Effector CD4-positive, alpha-beta T cell (primary cell): ENCODE data around the gene RBFOX2.
"Not testable (repeated sequence)": the region's sequence is repeated elsewhere in the genome, so short reads cannot be mapped to it uniquely, and the experiment has no call there.

Source experiments
- DNase-seq: peaks from one replicate; pipeline ENCODE4 v3.0.0-alpha.2; 2020

Gene RBFOX2

DNA sequence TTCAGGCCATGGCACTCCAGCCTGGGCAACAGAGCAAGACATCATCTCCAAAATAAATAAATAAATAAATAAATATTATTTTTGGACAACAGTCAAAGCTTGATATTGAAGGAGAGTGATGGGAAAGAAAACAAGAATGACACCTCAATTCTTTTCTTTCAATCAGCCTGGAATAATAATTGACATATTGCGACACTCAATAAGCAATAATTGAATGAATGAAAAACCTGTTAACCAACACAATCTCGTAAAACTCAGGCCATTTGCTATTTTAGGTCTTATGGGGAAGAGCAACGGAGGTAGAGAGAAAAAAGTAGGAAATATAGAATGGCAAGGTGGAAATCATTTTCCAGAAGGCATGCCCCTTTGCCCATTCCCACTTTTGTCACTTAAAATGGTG is 10.5 kb upstream of the RBFOX2 start:
- DNase-seq = no peak

GRCh38 chr22:36037102-36037758 is 8.6 kb upstream of the RBFOX2 start:
- no peak for DNase-seq

DNA sequence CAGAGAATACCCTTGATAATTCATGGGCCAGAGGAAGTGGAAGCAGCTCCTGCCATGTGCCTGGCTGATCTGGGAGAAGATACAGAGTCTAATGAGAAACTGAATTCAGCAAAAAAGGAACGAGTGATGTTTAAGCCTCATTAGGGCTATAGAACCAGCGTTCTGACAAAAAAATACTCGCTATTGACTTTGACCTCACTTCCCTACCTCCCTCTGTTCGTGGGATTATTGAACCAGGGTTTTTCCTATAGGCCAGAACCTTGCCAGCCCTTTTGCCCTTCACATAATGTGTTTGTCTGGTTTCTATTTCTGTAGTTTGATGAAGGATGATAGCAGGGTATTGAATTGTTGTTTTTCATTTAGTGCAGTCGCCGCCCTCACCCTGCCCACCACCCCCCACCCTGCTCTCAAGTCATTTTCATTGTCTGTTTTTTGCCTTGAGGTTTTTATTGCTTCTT is 7.6 kb upstream of the RBFOX2 start:
- no peak for DNase-seq

- no peak for DNase-seq
Measured at GRCh38 chr22:36032611-36033010, 4.0 kb upstream of the RBFOX2 start.

- DNase-seq = no peak
Measured at GRCh38 chr22:36029406-36029755, 757 bp upstream of the RBFOX2 start.

DNA sequence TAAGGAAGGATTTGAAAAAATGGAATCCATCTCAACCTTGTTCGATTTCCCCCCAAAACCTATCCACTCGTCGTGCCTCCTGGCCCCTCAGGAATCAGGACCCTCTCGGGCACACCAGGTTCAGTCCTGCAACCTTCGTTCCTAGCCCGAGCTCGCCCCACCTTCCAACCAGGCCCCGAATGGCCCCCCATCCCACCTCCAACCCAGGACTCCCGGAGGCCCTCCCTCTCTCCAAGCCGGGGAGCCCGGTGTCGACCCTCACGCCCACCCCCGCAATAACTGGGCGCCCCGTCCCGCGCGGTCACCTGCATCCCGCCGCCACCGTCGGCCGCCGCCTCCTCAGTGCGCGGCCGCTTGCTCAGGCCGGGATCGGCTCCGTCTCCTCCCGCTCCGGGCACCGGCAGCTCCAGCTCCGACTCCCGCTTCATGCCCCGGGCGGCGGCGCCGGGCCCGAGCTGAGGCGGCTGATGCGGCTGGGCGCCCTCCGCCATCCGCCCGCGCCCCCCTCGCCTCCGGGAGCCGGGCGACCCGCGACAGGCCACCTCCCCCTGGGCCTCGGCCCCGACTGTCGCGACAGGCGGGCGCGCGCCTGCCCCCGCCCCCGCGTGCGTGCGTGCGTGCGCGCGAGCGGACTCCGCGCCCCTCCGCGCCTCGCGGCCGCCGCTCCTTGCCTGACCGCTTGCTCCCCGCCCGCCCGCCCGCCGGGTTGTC is 534 bp downstream of the RBFOX2 start:
- peak; percentile 2 for DNase-seq

GRCh38 chr22:36027579-36027934 is 1.1 kb downstream of the RBFOX2 start:
- DNase-seq = no peak

DNA sequence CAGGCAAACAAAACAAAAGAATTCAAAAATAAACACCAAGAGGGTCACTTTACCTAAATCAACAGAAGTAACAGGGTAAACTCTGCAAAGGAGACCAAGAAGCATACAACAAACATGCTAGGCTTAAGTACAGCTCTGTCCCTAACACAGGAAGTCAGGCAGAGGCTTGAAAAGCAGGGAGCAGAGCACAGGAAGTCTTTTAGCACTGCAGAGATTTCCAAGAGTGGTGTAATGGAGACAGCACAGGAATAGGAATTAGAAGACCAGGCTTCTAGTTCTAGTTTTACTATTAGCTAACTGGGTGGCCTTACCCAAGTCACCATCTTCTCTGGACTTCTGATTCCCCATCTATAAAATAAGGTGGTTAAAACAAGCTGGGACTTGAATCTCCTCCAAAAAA is 1.9 kb downstream of the RBFOX2 start:
- DNase-seq = no peak

DNA sequence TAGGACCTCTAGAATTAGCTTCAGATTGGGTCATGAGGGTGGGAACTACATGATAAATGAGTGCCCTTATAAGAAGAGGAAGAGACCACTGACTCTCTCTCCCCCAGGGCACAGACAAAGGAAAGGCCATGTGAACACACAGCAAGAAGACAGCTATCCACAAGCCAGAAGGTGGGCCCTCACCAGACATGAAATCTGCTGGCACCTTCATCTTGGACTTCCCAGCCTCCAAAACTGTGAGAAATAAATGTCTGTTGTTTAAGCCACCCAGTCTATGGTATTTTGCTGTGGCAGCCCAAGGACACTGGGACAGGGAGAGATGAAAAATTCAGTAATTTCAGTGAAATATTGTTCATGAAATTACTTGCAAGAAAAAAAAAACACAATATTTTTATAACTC is 5.9 kb downstream of the RBFOX2 start:
- no peak for DNase-seq

- no peak for DNase-seq
Measured at GRCh38 chr22:36022162-36022561, 6.5 kb downstream of the RBFOX2 start.

DNA sequence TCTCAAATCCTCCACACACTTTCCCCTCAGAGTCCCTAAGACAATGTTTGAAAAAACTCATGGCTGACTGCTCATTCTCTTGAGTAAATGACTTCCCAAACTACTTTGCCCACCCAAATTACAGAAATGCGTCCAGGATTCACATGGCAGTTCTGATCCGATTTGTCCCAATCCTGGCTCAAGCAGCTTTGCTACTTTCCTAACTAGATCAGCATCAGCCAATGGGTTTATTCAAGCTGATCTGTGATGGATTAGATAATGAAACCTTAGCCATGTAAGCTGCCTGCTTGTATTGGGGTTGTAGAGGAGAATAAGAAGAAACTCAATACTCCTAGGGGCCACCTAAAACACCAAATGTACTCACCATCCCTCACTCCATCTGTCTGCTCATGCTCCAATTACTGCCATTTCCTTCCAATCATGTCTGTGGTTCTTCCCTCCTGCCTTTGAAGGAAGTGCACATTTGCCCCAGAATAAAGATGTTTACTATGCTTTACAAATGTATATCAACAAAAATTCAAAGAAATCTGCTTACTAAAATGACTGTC is 6.9 kb downstream of the RBFOX2 start:
- DNase-seq = no peak

GRCh38 chr22:36020865-36021264 is 7.8 kb downstream of the RBFOX2 start:
- DNase-seq = not testable (repeated sequence)

- DNase-seq = no peak
Measured at GRCh38 chr22:36017651-36018091, 11.0 kb downstream of the RBFOX2 start.

GRCh38 chr22:36016684-36017083 is 11.9 kb downstream of the RBFOX2 start:
- no peak for DNase-seq

DNA sequence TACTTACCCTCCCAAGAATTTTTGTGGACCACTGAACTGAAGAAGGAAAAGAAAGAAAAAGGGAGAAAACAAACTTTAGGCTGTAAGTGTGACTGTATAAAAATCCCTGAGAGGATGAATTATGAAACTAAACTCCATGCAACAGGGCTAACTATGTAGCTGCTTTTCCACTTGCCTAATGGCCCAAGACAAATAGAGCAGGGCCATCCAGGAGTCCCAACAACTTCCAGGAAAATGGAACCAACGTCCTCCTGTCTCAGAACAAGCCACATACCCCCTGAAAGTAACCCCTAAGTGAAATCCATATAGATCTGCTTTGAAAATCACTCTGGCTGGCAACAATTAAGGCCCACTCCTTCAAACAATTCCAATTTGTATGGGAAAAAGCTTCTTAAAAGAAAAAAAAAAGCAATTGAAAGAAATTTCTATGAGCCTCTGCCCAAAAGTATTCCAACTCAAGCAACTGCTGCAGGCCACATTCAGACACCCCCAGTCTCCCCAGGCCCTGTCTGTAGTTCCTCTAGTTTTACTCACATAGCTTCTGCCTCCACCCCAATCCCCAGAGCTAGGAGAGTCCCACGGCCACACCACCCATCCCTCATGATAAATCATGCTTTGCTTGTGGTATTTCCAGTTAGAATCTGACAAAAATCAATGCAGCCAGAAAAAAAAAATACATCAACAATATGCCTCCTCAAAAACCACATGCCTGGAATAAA is 12.7 kb downstream of the RBFOX2 start:
- DNase-seq = no peak

GRCh38 chr22:36015155-36015810 is 13.3 kb downstream of the RBFOX2 start:
- no peak for DNase-seq

DNA sequence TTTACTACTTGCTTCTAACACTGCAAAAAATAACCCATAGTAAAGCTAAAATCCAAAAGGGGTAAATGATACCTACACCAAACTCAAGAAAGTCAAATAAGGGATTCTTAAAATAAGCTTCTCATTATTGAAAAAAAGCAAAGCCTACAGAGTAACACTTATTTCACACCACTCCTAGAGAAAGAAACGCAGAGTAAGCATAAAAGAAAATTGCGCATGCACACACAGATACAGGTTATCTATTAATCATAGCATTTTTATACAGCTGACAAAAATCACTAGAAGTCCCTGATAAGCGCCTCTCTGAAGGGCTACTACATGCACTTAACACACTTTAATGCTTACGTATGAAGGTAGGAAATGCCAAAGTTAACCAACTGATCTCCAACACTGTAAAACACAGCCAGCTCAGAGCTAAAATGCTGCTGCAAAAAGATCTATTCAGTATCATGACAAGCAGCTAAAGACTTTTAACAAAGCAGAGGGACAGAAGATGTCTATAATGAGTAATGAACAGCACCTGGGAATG is 14.0 kb downstream of the RBFOX2 start:
- DNase-seq = no peak

GRCh38 chr22:36012332-36012731 is 16.3 kb downstream of the RBFOX2 start:
- no peak for DNase-seq

GRCh38 chr22:36010882-36011281 is 17.7 kb downstream of the RBFOX2 start:
- no peak for DNase-seq

DNA sequence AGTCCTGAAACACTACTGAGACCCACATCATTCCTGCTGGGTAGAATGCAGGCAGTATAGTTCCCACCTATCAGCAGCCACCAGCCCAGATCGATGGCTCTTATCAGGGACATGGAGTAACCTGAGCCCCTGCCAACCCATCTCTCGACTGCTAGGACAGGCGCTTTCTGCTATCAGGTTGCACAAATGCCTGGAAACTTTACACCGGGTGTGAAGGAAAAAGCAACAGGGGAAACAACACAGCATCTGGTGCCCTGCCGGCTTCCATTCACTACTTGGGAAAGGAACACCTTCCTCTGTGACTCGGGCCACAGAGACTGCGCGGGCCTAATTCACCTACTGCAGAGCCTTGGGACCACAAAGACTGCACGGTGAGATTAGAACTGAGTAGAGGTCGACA is 18.5 kb downstream of the RBFOX2 start:
- no peak for DNase-seq

DNA sequence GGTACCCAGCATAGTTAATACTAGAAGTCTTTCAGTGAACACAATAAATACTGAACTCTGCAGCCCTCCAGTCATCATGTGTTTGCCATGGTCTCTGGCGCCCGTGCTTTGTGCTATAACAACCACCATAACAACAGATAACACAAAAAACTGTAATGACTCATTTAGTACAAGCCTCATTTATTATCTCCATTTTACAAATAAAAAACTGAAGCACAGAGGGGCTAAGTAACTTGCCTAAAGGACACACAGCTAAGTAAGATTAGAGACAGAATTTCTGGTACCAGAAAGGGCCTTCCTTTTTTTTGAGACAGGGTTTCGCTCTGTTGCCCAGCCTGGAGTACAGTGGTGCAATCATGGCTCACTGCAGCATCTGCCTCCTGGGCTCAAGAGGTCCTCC is 19.5 kb downstream of the RBFOX2 start:
- DNase-seq = no peak

GRCh38 chr22:36008565-36008964 is 20.1 kb downstream of the RBFOX2 start:
- DNase-seq = no peak

GRCh38 chr22:36008131-36008530 is 20.5 kb downstream of the RBFOX2 start:
- no peak for DNase-seq
